ENCODE measurements around the gene NEURL2. TPM values are rescaled to one million over a fixed set of nuclear protein-coding genes. Genes with fewer than 3 reads are reported as not detected.
A peak's percentile ranks its signal among the peaks of the same experiment; 100 is the strongest.

Gene NEURL2
- total RNA-seq, 1 donor from 2014 or later: 3.0 TPM

GRCh38 chr20:45848421-45848820 lies 42.6 kb downstream of the NEURL2 start:
- no peak for DNase-seq (ENCODE audit: low read depth in 2 of 2)

- DNase-seq (ENCODE audit: low read depth in 2 of 2): no peak
Observed at GRCh38 chr20:45845452-45845851, 45.6 kb downstream of the NEURL2 start.

GRCh38 chr20:45843506-45843905 lies 47.5 kb downstream of the NEURL2 start:
- DNase-seq (ENCODE audit: low read depth in 2 of 2): no peak

GRCh38 chr20:45842169-45842812 lies 48.7 kb downstream of the NEURL2 start:
- peak in 1 of 2 donors; percentile 63 for DNase-seq (ENCODE audit: low read depth in 2 of 2)

- no peak for DNase-seq (ENCODE audit: low read depth in 2 of 2)
Observed at GRCh38 chr20:45841407-45842129, 49.4 kb downstream of the NEURL2 start.

- no peak for DNase-seq (ENCODE audit: low read depth in 2 of 2)
Observed at GRCh38 chr20:45840700-45841198, 50.3 kb downstream of the NEURL2 start.

Other genes starting within 250 kb of the NEURL2 start
- gene WFDC11, start 221.0 kb downstream of the NEURL2 start, total RNA-seq: not detected in 2 replicates
- gene WFDC13, start 189.2 kb downstream of the NEURL2 start, total RNA-seq: not detected in 2 replicates
- not detected in 2 replicates for gene WFDC10B, start 186.2 kb downstream of the NEURL2 start, total RNA-seq
- not detected in 2 replicates for gene SPINT4, start 168.9 kb downstream of the NEURL2 start, total RNA-seq
- gene WFDC3, start 99.3 kb downstream of the NEURL2 start, total RNA-seq: not detected in 2 replicates
- gene DNTTIP1, start 99.3 kb downstream of the NEURL2 start, total RNA-seq: 14.4 and 15.1 TPM in 2 replicates
- gene UBE2C, start 78.6 kb downstream of the NEURL2 start, total RNA-seq: 4.2 and 10.7 TPM in 2 replicates
- not detected in 2 replicates for gene TNNC2, start 63.9 kb downstream of the NEURL2 start, total RNA-seq
- gene SNX21, start 57.4 kb downstream of the NEURL2 start, total RNA-seq: 9.4 and 11.9 TPM in 2 replicates
- 25.7 and 35.3 TPM in 2 replicates for gene ACOT8, start 33.8 kb downstream of the NEURL2 start, total RNA-seq
- gene ZSWIM3, start 33.6 kb downstream of the NEURL2 start, total RNA-seq: 5.0 and 7.9 TPM in 2 replicates
- gene ZSWIM1, start 10.0 kb downstream of the NEURL2 start, total RNA-seq: 2.4 and 4.0 TPM in 2 replicates
- 0.44 and 0.79 TPM in 2 replicates for gene SPATA25, start 3.6 kb downstream of the NEURL2 start, total RNA-seq
- 40.8 and 64.1 TPM in 2 replicates for gene CTSA, start 127 bp upstream of the NEURL2 start, total RNA-seq
- 4.4 and 4.8 TPM in 2 replicates for gene PLTP, start 20.9 kb upstream of the NEURL2 start, total RNA-seq
- gene PCIF1, start 43.5 kb upstream of the NEURL2 start, total RNA-seq: 7.8 and 9.5 TPM in 2 replicates
- 4.4 and 8.9 TPM in 2 replicates for gene ZNF335, start 81.0 kb upstream of the NEURL2 start, total RNA-seq
- under 0.01 TPM in 1 of 2 replicates, not detected in the other for gene MMP9, start 117.7 kb upstream of the NEURL2 start, total RNA-seq
- gene SLC12A5, start 138.0 kb upstream of the NEURL2 start, total RNA-seq: 0.20 and 0.44 TPM in 2 replicates
- gene NCOA5, start 198.8 kb upstream of the NEURL2 start, total RNA-seq: 7.0 and 9.1 TPM in 2 replicates
- gene CD40, start 227.1 kb upstream of the NEURL2 start, total RNA-seq: 2.2 and 18.1 TPM in 2 replicates

Measured in lung microvascular endothelial cell (primary cell).